Measurements from ENCODE around the gene TAAR1. TPM values are rescaled to one million over a fixed set of nuclear protein-coding genes. Genes with fewer than 3 reads are reported as not detected.
"Not testable (repeated sequence)": the region's sequence is repeated elsewhere in the genome, so short reads cannot be mapped to it uniquely, and the experiment has no call there.

TAAR1 gene
- total RNA-seq, 1 donor from 2014 or later: not detected

DNA sequence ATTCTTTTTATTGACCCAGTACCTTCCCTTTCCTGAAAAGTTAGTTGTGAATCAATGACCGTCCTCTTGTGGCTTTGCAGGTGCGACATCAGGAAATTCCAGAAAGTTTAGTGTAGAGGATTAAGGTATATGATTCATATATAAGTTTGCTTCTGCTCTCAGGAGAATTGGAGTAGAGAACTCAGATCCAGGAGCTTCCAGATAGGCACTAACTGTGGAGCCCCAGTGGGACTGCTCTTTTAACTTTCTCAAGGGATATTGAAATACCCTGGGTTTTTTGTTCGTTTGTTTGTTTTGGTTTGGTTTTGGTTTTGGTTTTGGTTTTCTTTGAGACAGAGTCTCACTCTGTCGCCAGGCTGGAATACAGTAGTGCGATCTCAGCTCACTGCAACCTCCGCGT lies 44.4 kb downstream of the TAAR1 start:
- TF ChIP-seq, protein P1, sequence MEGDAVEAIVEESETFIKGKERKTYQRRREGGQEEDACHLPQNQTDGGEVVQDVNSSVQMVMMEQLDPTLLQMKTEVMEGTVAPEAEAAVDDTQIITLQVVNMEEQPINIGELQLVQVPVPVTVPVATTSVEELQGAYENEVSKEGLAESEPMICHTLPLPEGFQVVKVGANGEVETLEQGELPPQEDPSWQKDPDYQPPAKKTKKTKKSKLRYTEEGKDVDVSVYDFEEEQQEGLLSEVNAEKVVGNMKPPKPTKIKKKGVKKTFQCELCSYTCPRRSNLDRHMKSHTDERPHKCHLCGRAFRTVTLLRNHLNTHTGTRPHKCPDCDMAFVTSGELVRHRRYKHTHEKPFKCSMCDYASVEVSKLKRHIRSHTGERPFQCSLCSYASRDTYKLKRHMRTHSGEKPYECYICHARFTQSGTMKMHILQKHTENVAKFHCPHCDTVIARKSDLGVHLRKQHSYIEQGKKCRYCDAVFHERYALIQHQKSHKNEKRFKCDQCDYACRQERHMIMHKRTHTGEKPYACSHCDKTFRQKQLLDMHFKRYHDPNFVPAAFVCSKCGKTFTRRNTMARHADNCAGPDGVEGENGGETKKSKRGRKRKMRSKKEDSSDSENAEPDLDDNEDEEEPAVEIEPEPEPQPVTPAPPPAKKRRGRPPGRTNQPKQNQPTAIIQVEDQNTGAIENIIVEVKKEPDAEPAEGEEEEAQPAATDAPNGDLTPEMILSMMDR (IDR thresholded peaks at IDR 0.05; ENCODE audit: unreplicated experiment): no peak
- DNase-seq (ENCODE audit: low spot score in 2 of 2, unreplicated experiment in 2 of 2): no peak
- Mint-ChIP-seq H3K4me1 (peaks cover 2% of the 10 kb centered on the region), H3K4me3 (no peak overlapping the region), H3K27ac (no peak overlapping the region), H3K27me3 (ENCODE audit: low read depth) (peaks cover 2% of the 10 kb centered on the region), H3K36me3 (no peaks in the 10 kb centered on the region), H3K9me3 (no peaks in the 10 kb centered on the region)

DNA sequence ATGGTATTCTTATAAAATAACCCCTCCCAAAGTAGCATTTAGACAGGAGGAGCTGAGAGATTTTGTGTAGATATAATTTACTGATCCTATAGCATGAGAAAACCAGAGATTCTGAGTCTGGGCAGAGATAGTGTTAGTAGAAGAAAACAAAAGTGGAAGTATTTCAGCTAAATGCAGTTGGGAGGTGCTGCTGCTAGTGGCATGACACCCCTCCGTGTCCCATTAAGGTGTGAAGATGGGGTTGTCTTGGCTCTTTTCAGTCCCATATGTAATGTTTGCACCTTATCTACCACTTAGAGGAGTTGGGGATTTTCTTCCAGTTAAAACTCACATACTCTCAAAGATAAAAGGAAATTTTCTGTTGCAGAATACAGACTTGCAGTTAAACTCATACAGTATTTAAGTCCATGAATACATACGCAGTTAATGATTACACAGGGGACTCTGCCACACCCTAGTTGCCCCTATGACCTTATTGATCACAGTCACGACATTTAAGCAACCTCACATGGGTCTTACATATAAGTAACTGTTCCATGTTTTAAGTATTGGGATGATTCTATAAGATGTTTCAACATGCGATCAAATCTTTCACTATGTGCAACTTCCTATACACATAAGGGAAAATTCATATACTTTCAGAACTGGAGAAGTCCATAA lies 46.4 kb downstream of the TAAR1 start:
- H3K27ac Mint-ChIP-seq: no peak overlapping the region
- H3K4me1 Mint-ChIP-seq: peaks cover 2% of the 10 kb centered on the region
- H3K9me3 Mint-ChIP-seq: no peaks in the 10 kb centered on the region
- H3K4me3 Mint-ChIP-seq: no peak overlapping the region
- H3K27me3 Mint-ChIP-seq (ENCODE audit: low read depth): peaks cover 2% of the 10 kb centered on the region
- TF ChIP-seq, protein P1 (IDR thresholded peaks at IDR 0.05; ENCODE audit: unreplicated experiment): no peak
- no peak for DNase-seq (ENCODE audit: low spot score in 2 of 2, unreplicated experiment in 2 of 2)
- H3K36me3 Mint-ChIP-seq: no peaks in the 10 kb centered on the region

DNA sequence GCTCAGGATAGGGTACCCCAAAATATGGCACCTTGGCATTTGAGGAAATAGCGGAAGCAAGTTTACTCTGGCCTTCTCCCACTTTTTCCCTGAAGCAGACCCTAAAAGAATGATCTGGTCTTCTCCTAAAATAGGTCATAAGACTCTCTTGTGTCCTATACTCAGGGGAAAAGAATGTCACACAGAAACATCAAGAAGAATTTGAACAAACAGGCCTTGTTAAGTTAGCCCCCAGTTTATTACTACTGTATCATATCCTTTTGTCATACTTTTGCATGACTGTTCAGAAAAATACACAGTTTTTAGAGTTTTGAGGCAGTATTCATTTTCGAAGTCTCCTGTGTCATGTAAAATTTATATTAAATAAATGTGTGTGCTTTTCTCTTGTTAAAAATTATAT lies 47.4 kb downstream of the TAAR1 start:
- H3K36me3 Mint-ChIP-seq: no peaks in the 10 kb centered on the region
- no peak for DNase-seq (ENCODE audit: low spot score in 2 of 2, unreplicated experiment in 2 of 2)
- TF ChIP-seq, protein P1 (IDR thresholded peaks at IDR 0.05; ENCODE audit: unreplicated experiment): no peak
- no peak overlapping the region for H3K27ac Mint-ChIP-seq
- H3K9me3 Mint-ChIP-seq: no peaks in the 10 kb centered on the region
- peaks cover 2% of the 10 kb centered on the region for H3K4me1 Mint-ChIP-seq
- H3K4me3 Mint-ChIP-seq: no peak overlapping the region
- H3K27me3 Mint-ChIP-seq (ENCODE audit: low read depth): no peaks in the 10 kb centered on the region

GRCh38 chr6:132607544-132608233 lies 51.3 kb downstream of the TAAR1 start:
- TF ChIP-seq, protein P1 (IDR thresholded peaks at IDR 0.05; ENCODE audit: unreplicated experiment): no peak
- peaks cover 5% of the 10 kb centered on the region for H3K9me3 Mint-ChIP-seq
- DNase-seq (ENCODE audit: low spot score in 2 of 2, unreplicated experiment in 2 of 2): no peak
- no peaks in the 10 kb centered on the region for H3K4me1 Mint-ChIP-seq
- H3K36me3 Mint-ChIP-seq: no peaks in the 10 kb centered on the region
- no peak overlapping the region for H3K4me3 Mint-ChIP-seq
- no peak overlapping the region for H3K27ac Mint-ChIP-seq
- no peaks in the 10 kb centered on the region for H3K27me3 Mint-ChIP-seq (ENCODE audit: low read depth)

GRCh38 chr6:132604635-132605152 lies 54.3 kb downstream of the TAAR1 start:
- peaks cover 8% of the 10 kb centered on the region for H3K27me3 Mint-ChIP-seq (ENCODE audit: low read depth)
- no peaks in the 10 kb centered on the region for H3K4me1 Mint-ChIP-seq
- H3K4me3 Mint-ChIP-seq: no peak overlapping the region
- H3K36me3 Mint-ChIP-seq: no peaks in the 10 kb centered on the region
- no peak overlapping the region for H3K27ac Mint-ChIP-seq
- TF ChIP-seq, protein P1 (IDR thresholded peaks at IDR 0.05; ENCODE audit: unreplicated experiment): no peak
- peaks cover 5% of the 10 kb centered on the region for H3K9me3 Mint-ChIP-seq
- DNase-seq (ENCODE audit: low spot score in 2 of 2, unreplicated experiment in 2 of 2): no peak

DNA sequence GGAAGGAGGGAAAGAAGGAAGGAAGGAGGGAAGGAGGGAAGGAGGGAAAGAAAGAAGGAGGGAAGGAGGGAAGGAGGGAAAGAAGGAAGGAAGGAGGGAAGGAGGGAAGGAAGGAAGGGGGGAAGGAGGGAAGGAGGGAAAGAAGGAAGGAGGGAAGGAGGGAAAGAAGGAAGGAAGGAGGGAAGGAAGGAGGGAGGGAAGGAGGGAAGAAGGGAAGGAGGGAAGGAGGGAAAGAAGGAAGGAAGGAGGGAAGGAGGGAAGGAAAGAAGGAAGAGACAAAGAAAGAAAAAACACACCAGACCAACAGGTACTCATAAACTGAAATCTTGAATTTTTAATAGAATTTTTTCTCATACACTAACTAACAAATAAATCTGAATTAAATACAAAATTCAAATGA lies 58.1 kb downstream of the TAAR1 start:
- not testable (repeated sequence) for DNase-seq (ENCODE audit: low spot score in 2 of 2, unreplicated experiment in 2 of 2); H3K9me3 Mint-ChIP-seq; H3K4me3 Mint-ChIP-seq; H3K27ac Mint-ChIP-seq; H3K4me1 Mint-ChIP-seq; H3K36me3 Mint-ChIP-seq
- H3K27me3 Mint-ChIP-seq (ENCODE audit: low read depth): peaks cover 11% of the 10 kb centered on the region
